Stimulated activated CD8-positive, alpha-beta memory T cell treated with anti-CD3 and anti-CD28 coated beads, Interleukin-15, amount 100 ng/mL, for 1 hour (primary cell): ENCODE data around the gene PCIF1.
A peak's percentile ranks its signal among the peaks of the same experiment; 100 is the strongest.
"Not testable (repeated sequence)": the region's sequence is repeated elsewhere in the genome, so short reads cannot be mapped to it uniquely, and the experiment has no call there.

Source experiments
- DNase-seq: peaks from one replicate; pipeline ENCODE4 v3.0.0-alpha.2; 2020; ENCODE audit warnings: low read depth

PCIF1 gene

DNA sequence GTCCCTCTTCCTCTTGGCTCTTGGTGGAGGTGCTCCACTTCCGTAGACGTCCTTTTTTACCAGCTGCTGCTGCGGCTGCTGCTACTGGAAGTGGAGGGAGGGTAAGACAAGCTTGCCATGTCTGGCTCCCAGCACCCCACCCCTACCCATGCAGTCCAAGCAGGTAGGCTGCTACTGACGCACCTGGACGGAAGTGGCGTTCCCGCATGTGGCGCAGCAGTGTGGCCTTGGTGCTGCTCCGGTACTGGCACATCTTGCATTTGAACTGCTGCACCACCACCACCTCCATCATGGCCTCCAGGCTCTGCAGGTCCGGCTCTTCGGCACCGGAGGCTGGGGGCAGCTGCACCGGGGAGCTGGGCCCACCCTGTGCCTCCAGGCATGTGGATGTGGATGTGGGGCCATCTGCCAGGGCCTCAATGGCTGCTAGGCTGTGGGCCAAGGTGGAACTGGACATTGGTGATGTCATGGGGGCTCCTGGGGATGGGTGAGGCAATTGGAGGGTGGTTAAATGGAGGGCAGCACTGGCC lies 33.1 kb downstream of the PCIF1 start:
- no peak for DNase-seq

DNA sequence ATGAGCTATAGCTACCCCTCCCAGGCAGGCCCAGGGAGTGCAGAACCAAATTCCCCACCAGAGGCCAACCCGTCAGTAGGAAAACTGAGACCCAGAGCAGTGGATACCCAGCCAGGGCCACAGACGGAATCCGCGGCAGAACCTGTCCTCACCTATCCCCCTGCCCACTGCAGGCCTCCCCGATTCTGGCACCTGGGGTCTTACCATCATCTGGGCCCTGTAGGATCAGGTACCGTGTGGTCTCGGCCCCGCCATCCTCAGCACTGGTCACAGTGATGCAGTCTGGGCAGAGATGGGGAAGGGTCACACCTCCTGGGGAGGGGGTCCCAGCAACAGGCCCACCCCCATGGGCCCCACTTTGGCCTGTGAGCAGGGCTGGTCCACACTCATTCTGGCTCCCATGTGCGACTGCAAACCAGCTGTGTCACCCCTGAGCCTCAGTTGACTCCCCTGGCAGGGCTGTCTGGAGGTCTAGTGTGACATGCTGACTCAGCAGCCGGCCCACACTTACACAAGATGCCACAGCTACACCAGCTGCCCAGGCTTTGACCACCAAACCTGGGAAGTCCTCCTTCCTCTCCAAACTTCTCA lies 33.7 kb downstream of the PCIF1 start:
- DNase-seq: no peak

DNA sequence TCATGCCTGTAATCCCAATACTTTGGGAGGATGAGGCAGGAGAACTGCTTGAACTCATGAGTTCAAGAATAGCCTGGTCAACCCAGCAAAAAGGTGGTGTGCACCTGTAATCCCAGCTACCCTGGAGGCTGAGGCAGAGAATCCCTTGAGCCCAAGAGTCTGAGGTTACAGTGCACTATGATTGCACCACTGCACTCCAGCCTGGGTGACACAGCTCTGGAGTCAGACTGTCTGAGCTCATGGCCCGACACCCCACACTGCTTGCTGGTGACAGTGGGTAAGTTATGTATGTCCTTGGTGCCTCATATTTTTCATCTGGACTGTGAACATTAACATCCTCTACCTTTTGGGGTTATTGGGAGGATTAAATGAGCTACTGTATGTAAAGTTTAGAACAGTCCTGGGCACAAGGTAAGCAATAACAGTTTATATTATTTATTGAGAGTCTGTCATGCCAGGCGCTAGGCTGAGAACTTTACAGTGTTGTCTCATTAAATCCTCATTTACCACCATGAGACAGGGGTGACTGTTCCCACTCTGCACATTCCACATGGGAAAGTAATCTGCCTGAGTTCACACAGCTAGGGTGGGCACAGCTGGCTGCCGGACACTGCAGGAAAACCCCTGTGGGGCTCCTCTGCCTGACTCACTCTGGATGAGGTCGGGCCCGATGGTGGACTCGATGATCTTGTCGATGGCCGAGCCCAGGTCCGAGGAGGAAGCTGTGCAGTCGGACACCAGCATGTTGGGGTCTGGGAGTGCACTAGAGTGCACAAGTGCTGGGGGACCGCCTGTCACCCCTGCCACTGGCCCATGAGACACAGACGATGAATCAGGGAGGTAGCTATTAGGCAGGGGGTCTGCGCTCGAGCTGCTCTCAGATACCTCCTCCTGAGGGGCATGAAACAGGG lies 34.6 kb downstream of the PCIF1 start:
- no peak for DNase-seq

DNA sequence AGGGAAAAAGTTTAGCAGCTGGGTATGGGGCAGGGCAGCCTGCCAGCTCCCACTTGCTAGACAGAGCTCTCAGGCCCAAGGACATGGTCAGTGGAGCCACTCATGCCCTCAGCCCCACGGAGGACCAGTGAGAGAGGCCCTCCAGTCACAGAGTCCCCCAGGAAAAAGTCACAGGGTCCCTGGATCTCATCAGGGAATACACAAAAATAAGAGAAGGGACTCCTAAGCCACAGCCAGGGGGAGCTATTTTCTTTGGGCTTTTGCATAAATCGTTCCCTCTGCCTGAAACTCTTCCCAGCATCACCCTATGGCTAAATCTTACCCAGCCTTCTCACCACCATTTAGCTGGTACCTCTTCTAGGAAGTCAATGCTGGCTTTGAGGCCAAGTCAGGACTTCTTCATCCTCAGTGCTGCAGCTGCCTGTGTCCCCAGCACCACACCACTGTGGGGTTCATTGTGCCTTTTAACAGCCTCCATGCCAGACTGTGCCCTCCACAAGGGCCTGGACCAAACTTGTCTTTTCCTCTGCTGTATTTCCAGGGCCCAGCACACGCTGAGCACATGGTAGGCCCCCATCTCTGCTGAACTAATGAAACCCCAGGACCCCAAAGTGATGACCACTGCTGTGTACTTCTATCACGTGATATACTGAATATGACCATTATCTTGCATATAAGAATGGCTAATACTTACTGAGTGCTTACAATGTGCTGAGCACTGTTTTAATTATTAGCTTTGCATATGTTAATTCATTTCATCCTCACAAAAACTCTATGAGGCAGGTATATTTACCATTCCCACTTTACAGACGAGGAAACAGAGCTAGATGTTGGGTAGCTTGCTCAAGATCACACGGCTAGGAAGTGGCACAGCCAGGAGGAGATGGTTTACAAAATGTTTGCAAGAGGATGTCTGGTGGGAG lies 35.5 kb downstream of the PCIF1 start:
- no peak for DNase-seq

DNA sequence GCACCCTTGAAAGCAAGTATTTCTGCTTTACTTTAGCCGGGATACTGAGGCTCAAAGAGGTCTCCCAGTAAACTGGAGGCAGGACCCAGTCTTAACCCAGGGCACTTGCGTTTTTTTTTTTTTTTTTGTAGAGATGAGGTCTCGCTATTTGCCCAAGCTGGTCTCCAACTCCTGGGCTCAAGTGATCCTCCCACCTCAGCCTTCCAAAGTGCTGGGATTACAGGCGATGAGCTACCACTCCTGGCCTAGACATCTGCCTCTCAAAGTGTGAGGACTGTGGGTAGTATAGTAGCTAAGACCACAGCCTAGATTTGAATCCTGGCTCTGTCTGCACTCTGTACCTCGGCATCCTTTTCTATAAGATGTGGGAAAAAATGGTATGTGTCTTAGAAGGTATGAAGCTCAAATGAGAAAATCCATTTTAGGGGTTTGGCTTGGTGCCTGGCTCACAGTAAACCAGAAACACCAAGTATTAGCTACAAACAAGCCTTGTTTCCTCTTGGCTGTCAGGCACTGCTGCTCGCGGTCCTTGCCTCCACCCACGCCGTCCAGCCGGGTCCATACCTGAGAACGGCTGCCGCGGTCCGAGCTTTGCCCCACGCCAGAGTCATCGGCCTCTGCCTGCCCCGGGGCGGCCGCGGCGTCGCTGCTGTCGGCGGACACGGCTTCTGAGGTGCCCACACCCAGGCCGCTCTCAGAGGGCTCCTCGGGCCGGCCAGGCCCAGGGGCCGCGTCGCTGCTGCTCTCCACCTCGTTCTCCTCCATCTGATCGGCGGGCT lies 36.4 kb downstream of the PCIF1 start:
- no peak for DNase-seq

DNA sequence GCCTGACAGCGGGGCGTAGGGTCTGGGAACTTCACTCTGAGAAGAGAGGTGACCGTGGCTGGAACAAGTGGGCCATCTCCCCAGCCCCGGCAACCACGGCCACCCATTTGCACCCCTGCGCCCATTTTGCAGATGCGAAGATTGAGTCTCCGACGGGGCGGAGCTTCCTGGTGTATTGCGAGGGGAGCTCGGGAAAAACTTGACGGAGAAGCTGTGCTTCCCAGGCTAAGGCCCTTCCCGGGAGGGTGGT lies 36.9 kb downstream of the PCIF1 start:
- DNase-seq: no peak

DNA sequence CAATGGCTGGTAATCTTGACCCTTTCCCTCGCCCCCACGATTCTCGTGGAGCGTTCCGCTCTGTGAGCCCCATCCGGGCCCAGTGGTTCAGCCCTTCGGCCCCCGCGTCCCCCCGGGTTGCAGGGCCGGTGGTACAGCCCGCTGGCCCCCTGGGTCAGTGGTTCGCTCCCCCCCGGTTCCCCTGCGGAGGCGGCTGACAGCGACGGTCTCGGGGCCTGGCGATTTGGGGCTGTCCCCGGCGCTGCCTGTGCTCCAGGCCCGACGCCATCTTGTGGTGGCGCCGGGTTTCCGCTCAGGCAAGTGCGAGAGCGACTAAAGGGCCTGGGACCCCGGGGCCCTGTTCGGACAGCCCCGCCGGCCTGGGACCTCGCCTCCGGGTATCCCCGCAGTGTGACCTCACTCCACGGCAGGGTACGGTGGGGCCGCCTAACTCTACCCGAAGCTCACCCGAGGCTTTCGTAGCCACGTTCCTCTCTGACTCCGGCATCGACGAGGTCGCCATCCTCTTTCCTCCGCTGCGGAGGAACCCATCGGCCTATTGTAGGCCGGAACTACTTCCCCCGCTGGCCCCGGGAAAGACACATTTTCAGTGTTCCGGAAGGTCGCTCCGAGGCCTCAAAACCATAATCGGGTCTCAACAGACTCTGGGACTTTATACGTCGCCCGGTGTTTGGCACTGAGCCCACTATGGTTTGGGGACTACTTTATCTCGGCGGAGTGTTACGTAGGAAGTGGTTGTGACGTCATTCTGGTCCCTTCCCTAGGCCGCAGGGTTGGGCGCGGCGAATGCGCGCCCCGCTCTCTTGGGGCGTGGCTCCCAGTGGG lies 37.4 kb downstream of the PCIF1 start, which contains the start of gene ZNF335:
Gene ZNF335 (minus strand): TSS at position 529 of the 825 bp plus-strand sequence. CDS start 793 bp downstream, outside the sequence.
- peak; percentile 88 for DNase-seq

DNA sequence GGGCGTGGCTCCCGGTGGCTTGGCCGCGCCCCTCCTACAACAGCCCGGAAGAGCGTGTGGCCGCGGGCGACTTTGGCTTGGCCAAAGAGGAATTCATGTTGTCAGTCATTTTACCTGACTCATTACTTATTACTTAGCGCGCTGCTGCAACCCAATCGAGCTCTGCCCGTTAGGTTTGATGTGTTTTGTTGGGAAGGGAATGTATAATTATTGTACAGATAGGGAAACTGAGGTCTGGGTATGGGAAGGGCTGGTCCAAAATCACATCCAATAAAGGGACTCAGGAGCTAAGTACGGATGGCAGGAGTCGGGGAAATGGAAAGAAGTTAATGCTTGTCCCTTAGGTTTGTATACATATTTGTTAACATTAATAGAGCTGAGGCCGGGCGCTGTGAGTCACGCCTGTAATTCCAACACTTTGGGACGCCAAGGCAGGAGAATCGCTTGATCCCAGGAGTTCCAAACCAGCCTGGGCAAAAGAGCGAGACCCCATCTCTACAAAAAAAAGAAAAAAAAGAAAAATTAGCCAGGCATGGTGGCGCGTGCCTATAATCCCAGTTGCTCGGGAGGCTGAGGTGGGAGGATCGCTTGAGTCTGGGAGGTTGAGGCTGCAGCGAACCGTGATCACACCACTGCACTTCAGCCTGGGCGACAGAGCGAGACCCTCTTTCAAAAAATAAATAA lies 38.2 kb downstream of the PCIF1 start:
- no peak for DNase-seq

DNA sequence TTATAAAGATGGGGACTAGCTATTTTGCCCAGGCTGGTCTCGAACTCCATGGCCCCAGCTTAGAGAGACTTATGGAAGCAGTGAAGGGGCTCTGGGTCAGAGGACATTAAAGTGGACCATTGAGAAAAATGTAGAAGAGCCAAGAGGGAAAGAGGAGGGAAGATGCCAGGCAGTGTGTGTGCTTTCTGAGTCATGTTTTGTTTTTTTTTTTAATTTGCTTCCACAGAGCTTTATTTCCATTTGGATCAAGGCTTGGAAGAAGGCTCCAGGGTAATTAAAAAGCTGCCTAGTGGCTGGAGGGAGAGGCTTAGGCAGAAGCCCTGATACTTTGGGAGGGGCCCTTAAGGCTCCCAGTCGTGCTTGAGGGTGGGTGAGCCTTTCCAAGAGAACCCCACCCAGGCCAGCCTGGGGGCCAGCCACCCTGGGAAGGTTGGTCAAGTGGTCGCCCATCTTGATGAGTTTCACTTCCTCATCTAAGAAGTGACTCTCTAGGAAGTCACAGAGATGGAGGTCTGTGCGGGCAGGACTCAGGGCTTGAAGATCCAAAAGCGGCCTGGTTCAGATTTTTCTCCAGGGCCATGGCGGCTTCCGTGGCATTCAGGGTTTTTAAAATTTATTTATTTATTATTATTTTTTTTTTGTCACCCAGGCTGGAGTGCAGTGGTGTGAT lies 40.5 kb downstream of the PCIF1 start:
- DNase-seq: no peak

DNA sequence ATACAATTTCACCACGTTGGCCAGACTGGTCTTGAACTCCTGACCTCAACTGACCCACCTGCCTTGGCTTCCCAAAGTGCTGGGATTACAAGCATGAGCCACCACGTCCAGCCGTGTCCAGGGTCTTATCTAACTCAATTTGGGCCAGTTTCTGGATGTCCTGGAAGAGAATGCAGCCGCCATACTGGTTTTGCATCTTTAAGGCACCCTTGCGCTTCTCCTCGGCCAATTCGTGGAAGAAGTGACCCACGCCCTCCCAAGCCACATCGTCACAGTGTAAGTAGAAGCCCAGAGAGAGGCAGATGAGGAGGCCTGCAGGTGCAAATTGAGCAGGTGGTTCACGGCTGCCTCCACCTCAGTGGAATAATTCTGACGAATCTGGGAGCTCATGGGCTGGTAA lies 41.2 kb downstream of the PCIF1 start:
- DNase-seq: no peak

DNA sequence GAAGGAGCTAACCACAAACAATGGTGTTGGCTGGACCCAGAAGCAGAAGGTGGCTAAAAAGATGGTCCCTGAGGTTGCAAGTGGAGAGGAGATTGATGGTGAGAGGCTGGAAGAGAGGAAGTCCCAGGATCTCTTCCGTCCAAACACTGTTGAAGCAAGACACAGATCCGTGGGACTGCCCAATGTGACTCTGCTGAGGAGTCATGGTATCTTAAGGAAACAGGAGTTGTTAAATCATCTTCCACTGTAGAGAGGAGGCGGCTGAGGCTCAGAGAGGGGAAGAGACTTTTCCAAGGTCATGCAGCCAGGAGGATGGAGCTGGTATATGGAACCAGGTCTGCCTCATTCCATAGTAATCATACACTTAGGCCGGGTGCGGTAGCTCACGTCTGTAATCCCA lies 41.6 kb downstream of the PCIF1 start:
- no peak for DNase-seq

DNA sequence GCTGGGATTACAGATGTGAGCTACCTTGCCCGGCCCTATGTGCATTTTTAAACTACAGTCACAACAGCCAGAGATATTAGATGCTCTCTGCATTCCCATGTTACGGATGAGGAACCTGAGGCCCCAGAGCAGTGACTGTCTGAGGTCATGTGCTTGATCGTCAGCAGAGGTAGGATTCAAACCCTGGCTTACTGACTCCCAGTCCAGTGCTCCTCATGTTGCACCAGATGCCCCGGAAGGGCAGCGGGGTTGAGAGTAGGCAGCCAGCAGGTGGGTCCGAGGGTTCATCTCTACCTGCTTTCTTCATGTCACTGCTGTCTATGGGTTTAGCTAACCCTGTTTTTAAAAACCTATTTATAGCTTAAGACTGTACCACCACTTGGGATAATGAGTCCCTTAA lies 46.8 kb downstream of the PCIF1 start:
- DNase-seq: no peak

DNA sequence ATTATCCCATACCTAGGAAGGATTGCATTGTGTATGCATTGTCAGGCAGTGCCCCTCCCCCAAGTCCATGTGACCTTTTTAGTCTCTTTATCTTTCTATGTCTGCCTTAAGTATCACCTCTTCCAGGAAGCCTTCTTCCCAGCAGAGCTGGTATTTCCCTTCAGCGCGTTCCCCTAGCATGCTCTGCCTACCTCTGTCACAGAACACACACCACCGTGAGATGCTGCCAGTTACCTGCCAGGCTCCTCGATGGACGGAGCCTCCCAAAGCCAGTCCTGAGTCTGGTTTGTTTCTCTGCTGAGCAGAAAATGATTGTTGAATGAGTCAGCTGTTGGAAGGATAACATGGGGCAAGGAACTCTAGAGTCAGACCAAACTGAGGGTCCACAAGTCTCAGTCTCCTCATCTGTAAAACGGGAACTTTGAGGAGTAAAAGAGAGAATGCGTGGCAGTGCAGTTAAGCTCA lies 48.8 kb downstream of the PCIF1 start:
- DNase-seq: no peak

DNA sequence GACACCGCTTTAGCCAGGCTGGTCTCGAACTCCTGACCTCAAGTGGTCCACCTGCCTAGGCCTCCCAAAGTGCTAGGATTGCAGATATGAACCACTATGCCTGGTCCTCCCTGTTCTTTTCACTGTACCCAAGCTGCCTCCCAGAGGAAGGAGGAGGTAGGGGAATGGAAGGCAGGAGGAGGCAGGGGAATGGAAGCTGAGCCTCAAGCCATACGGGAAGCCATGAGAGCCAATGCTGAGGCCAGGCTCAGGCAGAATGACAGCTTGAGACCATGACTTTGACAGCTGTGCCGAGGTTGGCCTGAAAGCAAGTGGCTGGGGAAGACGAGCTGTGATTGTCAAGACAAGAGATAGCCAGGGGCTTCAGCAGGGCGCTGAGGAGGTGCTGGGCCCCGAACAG lies 51.1 kb downstream of the PCIF1 start:
- DNase-seq: no peak

DNA sequence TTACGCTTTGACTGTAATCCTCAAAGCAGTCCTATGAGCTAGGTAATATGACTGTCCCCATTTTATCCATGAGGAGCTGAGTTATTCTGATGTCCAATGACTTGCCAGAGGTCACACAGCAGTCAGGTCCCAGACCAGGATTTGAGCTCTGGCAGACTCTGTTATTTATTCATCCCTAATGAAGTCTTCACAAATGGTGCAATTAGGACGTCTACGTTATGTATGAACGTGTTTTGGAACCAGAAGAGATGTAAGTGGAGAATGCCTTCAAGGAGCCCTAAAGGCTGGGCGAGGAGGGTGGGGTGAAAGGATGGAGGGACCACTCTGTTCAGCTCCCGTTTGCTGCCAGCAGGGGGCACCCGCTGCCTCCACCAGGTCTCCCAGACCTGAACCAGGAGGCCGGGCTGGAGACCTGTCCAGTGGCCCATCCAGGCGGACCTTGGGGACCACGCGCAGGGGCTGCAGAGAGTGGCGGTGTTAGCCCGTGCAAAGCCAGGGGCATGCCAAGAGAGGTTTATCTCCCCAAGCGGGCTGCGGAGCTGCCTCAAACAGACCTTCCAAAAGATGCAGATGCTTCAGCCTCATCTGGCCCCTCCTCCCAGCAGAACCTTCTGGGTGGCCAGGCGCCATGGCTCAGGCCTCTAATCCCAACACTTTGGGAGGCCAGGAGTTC lies 52.8 kb downstream of the PCIF1 start:
- DNase-seq: peak; percentile 68

DNA sequence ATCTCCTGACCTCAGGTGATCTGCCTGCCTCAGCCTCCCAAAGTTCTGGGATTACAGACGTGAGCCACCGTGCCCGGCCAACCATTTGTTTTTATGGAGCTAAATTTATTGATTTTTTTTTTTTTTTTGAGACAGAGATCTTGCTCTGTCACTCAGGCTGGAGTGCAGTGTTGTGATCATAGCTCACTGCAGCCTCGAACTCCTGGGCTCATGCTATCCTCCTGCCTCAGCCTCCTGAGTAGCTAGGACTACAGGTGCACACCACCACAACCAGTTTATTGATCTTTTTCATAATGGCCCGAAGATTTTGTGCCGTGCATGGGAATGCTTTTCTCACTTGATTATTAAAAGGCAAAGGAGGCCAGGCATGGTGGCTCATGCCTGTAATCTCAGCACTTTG lies 54.3 kb downstream of the PCIF1 start:
- DNase-seq: not testable (repeated sequence)

DNA sequence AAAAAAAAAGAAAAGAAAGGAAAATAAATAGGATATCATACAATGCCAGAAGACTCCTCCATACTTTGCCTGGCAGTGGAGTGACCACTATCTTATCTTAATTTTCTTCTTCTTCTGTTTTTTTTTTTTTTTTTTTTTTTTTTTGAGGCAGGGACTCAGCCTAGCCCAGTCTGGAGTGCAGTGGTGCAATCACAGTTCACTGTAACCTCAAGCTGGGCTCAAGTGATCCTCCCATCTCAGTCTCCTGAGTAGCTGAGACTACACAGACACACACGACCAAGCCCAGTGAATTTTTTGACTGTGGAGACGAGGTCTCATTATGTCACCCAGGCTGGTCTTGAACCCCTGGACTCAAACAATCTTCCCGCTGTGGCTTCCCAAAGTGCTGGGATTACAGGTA lies 57.1 kb downstream of the PCIF1 start:
- no peak for DNase-seq

DNA sequence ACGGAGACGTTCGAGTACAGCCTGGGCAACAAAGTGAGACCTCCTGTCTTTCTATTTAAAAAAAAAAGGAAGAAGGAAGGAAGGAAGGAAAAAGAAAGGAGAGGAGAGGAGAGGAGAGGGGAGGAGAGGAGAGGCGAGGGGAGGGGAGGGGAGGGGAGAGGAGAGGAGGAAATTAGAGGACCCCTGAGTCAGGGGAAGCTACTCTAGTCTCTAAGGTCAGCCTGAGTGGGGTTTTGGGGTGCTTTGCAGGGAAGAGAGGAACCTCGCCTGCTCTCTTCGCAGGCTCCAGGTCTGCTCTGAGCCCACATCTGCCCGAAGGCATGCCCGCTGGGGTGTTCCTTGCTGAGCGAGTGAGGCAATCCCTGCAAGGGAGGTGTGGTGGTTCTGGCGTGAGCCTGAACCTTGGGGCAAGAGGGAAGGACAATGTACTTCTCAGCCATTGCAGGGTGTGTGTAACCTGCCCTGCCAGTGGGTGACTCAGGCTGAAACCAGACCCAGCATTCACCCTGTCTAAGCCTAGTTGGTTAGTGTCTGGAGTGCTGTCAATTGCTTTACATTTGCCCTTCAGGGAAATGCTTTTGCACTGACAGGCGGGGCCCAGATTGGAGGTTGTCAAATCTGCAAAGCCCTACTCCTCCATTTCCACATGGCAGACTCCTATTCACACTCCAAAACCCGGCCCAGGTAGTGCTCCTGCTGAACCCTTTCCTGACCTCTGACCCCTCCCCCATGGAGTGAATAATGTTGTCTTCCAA lies 58.9 kb downstream of the PCIF1 start:
- DNase-seq: no peak
